Chondrocyte (in vitro differentiated cells): ENCODE measurements around the gene OBP2A. TPM values are rescaled to one million over a fixed set of nuclear protein-coding genes. Genes with fewer than 3 reads are reported as not detected.

ENCODE experiments used
- DNase-seq: peaks from one replicate; pipeline ENCODE4 v3.0.0; 2021; ENCODE audit warnings: mixed read lengths, low spot score
- H3K27ac Mint-ChIP-seq: one replicate; pipeline ENCODE4 v1.8.0; 2021; ENCODE audit warnings: mild to moderate bottlenecking, moderate library complexity, mixed read lengths; ENCODE audit not compliant: unreplicated experiment
- H3K27me3 Mint-ChIP-seq: 2 replicates; pipeline ENCODE4 v1.8.0; 2021; ENCODE audit warnings: low read depth, mixed read lengths
- H3K36me3 Mint-ChIP-seq: 2 replicates; pipeline ENCODE4 v1.8.0; 2021; ENCODE audit warnings: low read depth, mixed read lengths
- H3K4me1 Mint-ChIP-seq: 2 replicates; pipeline ENCODE4 v1.8.0; 2021; ENCODE audit warnings: low read depth, mild to moderate bottlenecking, mixed read lengths
- H3K4me3 Mint-ChIP-seq: one replicate; pipeline ENCODE4 v1.8.0; 2021; ENCODE audit warnings: mild to moderate bottlenecking, moderate library complexity, mixed read lengths; ENCODE audit not compliant: unreplicated experiment
- H3K9me3 Mint-ChIP-seq: 2 replicates; pipeline ENCODE4 v1.8.0; 2021; ENCODE audit warnings: low read depth, mixed read lengths
- total RNA-seq: library from RNA; stranded (reverse); gene quantifications from 3 replicates; pipeline ENCODE4 v1.2.1, GENCODE V29; 2021
- TF ChIP-seq, protein P1 (sequence below): fragments of 200-600 bp; sonication (generic); IDR thresholded peaks from 2 replicates; pipeline ENCODE4 v1.5.0; 2021; ENCODE audit warnings: antibody characterized with exemption, mild to moderate bottlenecking, moderate library complexity

The OBP2A gene
- total RNA-seq, 1 donor from 2014 or later: 0.50 TPM

DNA sequence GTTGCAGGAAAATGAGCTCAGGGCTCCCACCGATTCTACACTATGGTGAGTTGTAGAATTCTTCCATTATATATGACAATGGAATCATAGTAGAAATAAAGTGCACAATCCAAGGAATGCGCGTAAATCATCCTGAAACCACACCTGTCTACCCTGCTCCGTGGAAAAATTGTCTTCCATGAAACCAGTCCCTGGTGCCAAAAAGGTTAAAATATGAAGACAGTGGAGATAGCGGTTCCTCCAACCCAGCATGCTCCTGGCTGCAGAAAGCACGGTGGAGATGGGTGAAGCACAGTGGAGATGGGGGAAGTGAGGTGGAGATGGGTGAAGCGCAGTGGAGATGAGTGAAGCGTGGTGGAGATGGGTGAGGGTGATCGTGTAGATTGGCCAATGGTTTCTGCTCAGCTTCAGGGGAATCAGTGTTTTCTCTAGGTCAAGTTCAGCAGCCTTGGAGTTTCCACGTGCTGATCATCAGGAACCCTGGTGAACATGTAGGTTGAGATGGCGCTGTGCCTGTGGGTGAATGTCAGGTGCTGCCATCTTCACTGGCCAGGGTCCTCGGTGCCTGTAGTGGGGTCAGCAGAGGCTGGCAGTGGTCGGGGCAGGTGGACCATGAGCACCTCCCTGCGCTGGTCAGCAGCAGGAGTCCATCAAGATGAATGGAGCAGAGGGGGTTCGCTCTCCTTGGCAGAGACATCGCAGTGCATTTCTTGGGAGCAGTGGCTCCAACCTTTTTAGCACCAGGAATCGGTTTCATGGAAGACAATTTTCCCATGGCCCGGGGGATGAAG, 35.9 kb downstream of the OBP2A start:
- H3K9me3 Mint-ChIP-seq: no peaks in the 10 kb centered on the region
- H3K4me1 Mint-ChIP-seq: no peaks in the 10 kb centered on the region
- H3K4me3 Mint-ChIP-seq: no peak overlapping the region
- H3K36me3 Mint-ChIP-seq: no peaks in the 10 kb centered on the region
- no peak overlapping the region for H3K27ac Mint-ChIP-seq
- no peak for DNase-seq
- TF ChIP-seq, protein P1, sequence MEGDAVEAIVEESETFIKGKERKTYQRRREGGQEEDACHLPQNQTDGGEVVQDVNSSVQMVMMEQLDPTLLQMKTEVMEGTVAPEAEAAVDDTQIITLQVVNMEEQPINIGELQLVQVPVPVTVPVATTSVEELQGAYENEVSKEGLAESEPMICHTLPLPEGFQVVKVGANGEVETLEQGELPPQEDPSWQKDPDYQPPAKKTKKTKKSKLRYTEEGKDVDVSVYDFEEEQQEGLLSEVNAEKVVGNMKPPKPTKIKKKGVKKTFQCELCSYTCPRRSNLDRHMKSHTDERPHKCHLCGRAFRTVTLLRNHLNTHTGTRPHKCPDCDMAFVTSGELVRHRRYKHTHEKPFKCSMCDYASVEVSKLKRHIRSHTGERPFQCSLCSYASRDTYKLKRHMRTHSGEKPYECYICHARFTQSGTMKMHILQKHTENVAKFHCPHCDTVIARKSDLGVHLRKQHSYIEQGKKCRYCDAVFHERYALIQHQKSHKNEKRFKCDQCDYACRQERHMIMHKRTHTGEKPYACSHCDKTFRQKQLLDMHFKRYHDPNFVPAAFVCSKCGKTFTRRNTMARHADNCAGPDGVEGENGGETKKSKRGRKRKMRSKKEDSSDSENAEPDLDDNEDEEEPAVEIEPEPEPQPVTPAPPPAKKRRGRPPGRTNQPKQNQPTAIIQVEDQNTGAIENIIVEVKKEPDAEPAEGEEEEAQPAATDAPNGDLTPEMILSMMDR: no peak
- peaks cover 11% of the 10 kb centered on the region for H3K27me3 Mint-ChIP-seq

DNA sequence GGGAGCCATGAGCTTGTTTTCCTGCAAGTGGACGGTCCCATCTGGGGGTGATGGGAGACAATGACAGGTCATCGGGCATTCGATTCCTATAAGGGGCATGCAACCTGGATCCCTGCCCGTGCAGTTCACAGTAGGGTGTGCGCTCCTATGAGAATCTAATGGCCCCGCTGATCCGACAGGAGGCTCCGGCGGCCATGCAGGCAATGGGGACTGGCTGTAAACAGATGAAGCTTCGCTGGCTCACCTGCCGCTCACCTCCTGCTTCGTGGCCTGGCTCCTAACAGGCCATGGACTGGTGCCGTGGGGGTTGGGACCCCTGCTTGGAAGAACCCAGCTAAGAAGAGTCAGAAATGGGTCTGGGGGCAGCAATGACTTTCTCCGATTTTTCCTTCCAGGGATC, 36.6 kb downstream of the OBP2A start:
- TF ChIP-seq, protein P1: no peak
- H3K9me3 Mint-ChIP-seq: no peaks in the 10 kb centered on the region
- no peak for DNase-seq
- no peak overlapping the region for H3K27ac Mint-ChIP-seq
- no peak overlapping the region for H3K4me3 Mint-ChIP-seq
- H3K36me3 Mint-ChIP-seq: no peaks in the 10 kb centered on the region
- H3K27me3 Mint-ChIP-seq: peaks cover 7% of the 10 kb centered on the region
- no peaks in the 10 kb centered on the region for H3K4me1 Mint-ChIP-seq

GRCh38 chr9:135582966-135583687, 37.2 kb downstream of the OBP2A start:
- peaks cover 7% of the 10 kb centered on the region for H3K27me3 Mint-ChIP-seq
- no peaks in the 10 kb centered on the region for H3K9me3 Mint-ChIP-seq
- H3K27ac Mint-ChIP-seq: no peak overlapping the region
- H3K4me3 Mint-ChIP-seq: no peak overlapping the region
- no peaks in the 10 kb centered on the region for H3K4me1 Mint-ChIP-seq
- TF ChIP-seq, protein P1: no peak
- DNase-seq: no peak
- H3K36me3 Mint-ChIP-seq: no peaks in the 10 kb centered on the region

- Mint-ChIP-seq H3K4me3 (no peak overlapping the region), H3K27me3 (peaks cover 7% of the 10 kb centered on the region), H3K4me1 (no peaks in the 10 kb centered on the region), H3K9me3 (no peaks in the 10 kb centered on the region), H3K27ac (no peak overlapping the region), H3K36me3 (no peaks in the 10 kb centered on the region)
- no peak for DNase-seq
- TF ChIP-seq, protein P1: no peak
Measured at GRCh38 chr9:135583688-135584011, 37.7 kb downstream of the OBP2A start.

GRCh38 chr9:135584371-135584770, 38.4 kb downstream of the OBP2A start:
- Mint-ChIP-seq H3K9me3 (no peaks in the 10 kb centered on the region), H3K4me1 (no peaks in the 10 kb centered on the region), H3K27me3 (peaks cover 7% of the 10 kb centered on the region), H3K4me3 (no peak overlapping the region), H3K27ac (no peak overlapping the region), H3K36me3 (no peaks in the 10 kb centered on the region)
- no peak for DNase-seq
- TF ChIP-seq, protein P1: no peak
